NCI-H128 (cell line): Measurements from ENCODE around the gene SOX2.

ENCODE experiments used
- DNase-seq: peaks from one replicate; lab custom pipeline; 2025; ENCODE audit not compliant: unreplicated experiment; lab: John Stamatoyannopoulos, UW

The SOX2 gene

GRCh38 chr3:181722156-181722555 lies 10.4 kb downstream of the SOX2 start:
- no peak for DNase-seq

- DNase-seq = no peak
Measured at GRCh38 chr3:181722766-181723425, 11.2 kb downstream of the SOX2 start.

GRCh38 chr3:181723625-181724191 lies 12.0 kb downstream of the SOX2 start:
- DNase-seq = no peak

- no peak for DNase-seq
Measured at GRCh38 chr3:181724192-181724965, 12.7 kb downstream of the SOX2 start.

GRCh38 chr3:181725131-181725731 lies 13.5 kb downstream of the SOX2 start:
- no peak for DNase-seq

GRCh38 chr3:181725830-181726229 lies 14.1 kb downstream of the SOX2 start:
- no peak for DNase-seq

GRCh38 chr3:181726351-181727330 lies 14.9 kb downstream of the SOX2 start:
- DNase-seq = no peak

GRCh38 chr3:181727341-181728032 lies 15.8 kb downstream of the SOX2 start:
- DNase-seq = no peak

- no peak for DNase-seq
Measured at GRCh38 chr3:181728470-181729340, 17.0 kb downstream of the SOX2 start.

- DNase-seq = no peak
Measured at GRCh38 chr3:181729341-181729869, 17.7 kb downstream of the SOX2 start.

- DNase-seq = no peak
Measured at GRCh38 chr3:181730316-181730715, 18.6 kb downstream of the SOX2 start.

- DNase-seq = no peak
Measured at GRCh38 chr3:181730934-181731333, 19.2 kb downstream of the SOX2 start.

- DNase-seq = no peak
Measured at GRCh38 chr3:181735911-181736310, 24.2 kb downstream of the SOX2 start.

GRCh38 chr3:181738551-181738950 lies 26.8 kb downstream of the SOX2 start:
- DNase-seq = no peak

GRCh38 chr3:181739628-181740027 lies 27.9 kb downstream of the SOX2 start:
- DNase-seq = no peak

- no peak for DNase-seq
Measured at GRCh38 chr3:181741417-181741816, 29.7 kb downstream of the SOX2 start.

GRCh38 chr3:181752202-181752671 lies 40.5 kb downstream of the SOX2 start:
- DNase-seq = no peak

- no peak for DNase-seq
Measured at GRCh38 chr3:181753391-181753790, 41.7 kb downstream of the SOX2 start.

GRCh38 chr3:181755959-181756358 lies 44.2 kb downstream of the SOX2 start:
- DNase-seq = no peak
